ENCODE data around the gene ADGRB3.

- TF ChIP-seq POLR2A (IDR thresholded peaks at IDR 0.05) (no peak), CTCF (IDR thresholded peaks at IDR 0.05) (no peak), POLR2AphosphoS5 (IDR thresholded peaks at IDR 0.05) (no peak)
Measured at GRCh38 chr6:68777956-68778355, 142.9 kb downstream of the ADGRB3 start.
